Duodenal mucosa (tissue), 2 donors: ENCODE measurements around the gene CALCB.
"Not testable (repeated sequence)": the region's sequence is repeated elsewhere in the genome, so short reads cannot be mapped to it uniquely, and the experiment has no call there.

ENCODE experiments used
- H3K27ac ChIP-seq: one replicate; pipeline ENCODE4 v1.7.0; 2013; ENCODE audit warnings: low read depth, low read length
- H3K27me3 ChIP-seq, 2 donors: one replicate each; pipeline ENCODE4 v1.7.0; 2013; ENCODE audit warnings: low read length in 2 of 2, control low read depth in 1 of 2; ENCODE audit not compliant: insufficient read depth in 2 of 2, control insufficient read depth in 1 of 2
- H3K36me3 ChIP-seq, 2 donors: one replicate each; pipeline ENCODE4 v1.7.0; 2013; ENCODE audit warnings: low read length in 2 of 2, control low read depth in 1 of 2; ENCODE audit not compliant: insufficient read depth in 2 of 2, control insufficient read depth in 1 of 2
- H3K4me1 ChIP-seq, 2 donors: one replicate each; pipeline ENCODE4 v1.7.0; 2013; ENCODE audit warnings: low read length in 2 of 2, control low read depth in 1 of 2; ENCODE audit not compliant: insufficient read depth in 2 of 2, control insufficient read depth in 1 of 2
- H3K4me3 ChIP-seq, 2 donors: one replicate each; pipeline ENCODE4 v1.7.0; 2013; ENCODE audit warnings: low read length in 2 of 2, low read depth in 1 of 2
- H3K9ac ChIP-seq, 2 donors: one replicate each; pipeline ENCODE4 v1.7.0; 2013; ENCODE audit warnings: low read length in 2 of 2, low read depth in 1 of 2
- H3K9me3 ChIP-seq, 2 donors: one replicate each; pipeline ENCODE4 v1.7.0; 2013; ENCODE audit warnings: low read length in 2 of 2, control low read depth in 1 of 2; ENCODE audit not compliant: control insufficient read depth in 1 of 2

Gene CALCB

DNA sequence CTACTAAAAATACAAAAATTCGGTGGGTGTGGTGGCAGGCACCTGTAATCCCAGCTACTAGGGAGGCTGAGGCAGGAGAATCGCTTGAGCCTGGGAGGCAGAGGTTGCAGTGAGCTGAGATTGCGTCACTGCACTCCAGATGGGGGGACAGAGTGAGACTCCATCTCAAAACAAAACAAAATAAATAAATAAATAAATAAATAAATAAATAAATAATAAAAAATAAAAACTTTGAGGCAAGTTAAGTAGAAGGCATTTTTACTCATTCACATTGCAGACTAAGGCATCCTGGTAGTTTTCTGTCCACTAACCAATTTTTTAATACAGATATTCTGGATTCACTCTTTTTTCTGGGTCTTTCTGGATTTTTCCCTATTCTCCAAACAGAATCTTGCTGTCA, 26.7 kb upstream of the CALCB start:
- H3K4me3 ChIP-seq, H3K4me1 ChIP-seq: not testable (repeated sequence)

DNA sequence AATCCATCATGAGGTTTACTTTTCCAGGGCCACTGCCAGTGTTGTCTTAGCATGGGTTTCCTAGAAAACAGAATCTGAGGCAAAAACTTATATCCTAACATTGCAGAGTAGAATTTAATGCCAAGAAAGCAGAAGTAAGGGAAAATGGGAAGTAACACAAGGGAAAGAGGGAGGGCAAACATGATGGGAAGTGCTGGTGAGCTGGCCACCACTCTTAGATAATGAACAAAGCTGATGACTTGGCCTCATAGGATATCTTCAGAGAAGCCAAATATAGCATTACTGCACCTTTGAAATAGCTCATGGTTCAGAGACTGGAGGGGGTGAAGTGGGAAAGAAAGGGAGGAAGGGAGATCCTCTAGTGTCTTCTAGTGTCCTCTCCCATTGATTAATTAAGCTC, 24.8 kb upstream of the CALCB start:
- no peaks in the 10 kb centered on the region for H3K9me3 ChIP-seq
- no peaks in the 10 kb centered on the region for H3K4me1 ChIP-seq

More for the DNA sequence above, 26.7 kb upstream of the CALCB start:
- not testable (repeated sequence) for H3K27ac ChIP-seq, H3K27me3 ChIP-seq, H3K9me3 ChIP-seq, H3K9ac ChIP-seq, H3K36me3 ChIP-seq

DNA sequence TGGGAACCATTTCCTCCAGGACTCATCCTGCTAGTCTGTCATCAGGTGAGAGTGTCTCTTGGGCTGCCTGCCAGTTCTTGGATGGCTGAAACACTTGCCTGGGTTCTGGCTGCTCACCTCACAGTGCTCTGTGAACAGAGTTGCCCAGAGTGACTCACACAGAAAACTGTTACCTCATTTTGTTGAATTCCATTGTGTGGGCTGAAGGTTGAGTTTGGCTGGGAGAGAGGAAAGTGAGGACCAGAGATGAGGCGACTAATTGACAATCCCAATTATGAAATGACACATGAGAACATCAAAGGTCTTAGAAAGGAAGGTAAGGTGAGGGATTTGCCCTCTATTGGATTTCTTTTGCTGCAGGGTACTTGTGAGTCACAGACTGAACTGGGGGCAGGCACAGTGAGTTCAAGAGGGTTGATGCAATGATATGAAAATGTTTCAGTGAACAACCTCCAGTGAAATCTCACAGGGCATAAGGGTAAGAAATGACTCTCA, 20.2 kb upstream of the CALCB start:
- no peaks in the 10 kb centered on the region for H3K4me1 ChIP-seq
- no peak overlapping the region for H3K9ac ChIP-seq
- no peak overlapping the region for H3K4me3 ChIP-seq
- H3K27ac ChIP-seq = no peak overlapping the region
- no peaks in the 10 kb centered on the region for H3K36me3 ChIP-seq
- H3K27me3 ChIP-seq = no peaks in the 10 kb centered on the region
- no peaks in the 10 kb centered on the region for H3K9me3 ChIP-seq

More for the DNA sequence above, 24.8 kb upstream of the CALCB start:
- no peaks in the 10 kb centered on the region for H3K36me3 ChIP-seq
- no peak overlapping the region for H3K4me3 ChIP-seq
- H3K27me3 ChIP-seq = no peaks in the 10 kb centered on the region
- no peak overlapping the region for H3K27ac ChIP-seq
- no peak overlapping the region for H3K9ac ChIP-seq

DNA sequence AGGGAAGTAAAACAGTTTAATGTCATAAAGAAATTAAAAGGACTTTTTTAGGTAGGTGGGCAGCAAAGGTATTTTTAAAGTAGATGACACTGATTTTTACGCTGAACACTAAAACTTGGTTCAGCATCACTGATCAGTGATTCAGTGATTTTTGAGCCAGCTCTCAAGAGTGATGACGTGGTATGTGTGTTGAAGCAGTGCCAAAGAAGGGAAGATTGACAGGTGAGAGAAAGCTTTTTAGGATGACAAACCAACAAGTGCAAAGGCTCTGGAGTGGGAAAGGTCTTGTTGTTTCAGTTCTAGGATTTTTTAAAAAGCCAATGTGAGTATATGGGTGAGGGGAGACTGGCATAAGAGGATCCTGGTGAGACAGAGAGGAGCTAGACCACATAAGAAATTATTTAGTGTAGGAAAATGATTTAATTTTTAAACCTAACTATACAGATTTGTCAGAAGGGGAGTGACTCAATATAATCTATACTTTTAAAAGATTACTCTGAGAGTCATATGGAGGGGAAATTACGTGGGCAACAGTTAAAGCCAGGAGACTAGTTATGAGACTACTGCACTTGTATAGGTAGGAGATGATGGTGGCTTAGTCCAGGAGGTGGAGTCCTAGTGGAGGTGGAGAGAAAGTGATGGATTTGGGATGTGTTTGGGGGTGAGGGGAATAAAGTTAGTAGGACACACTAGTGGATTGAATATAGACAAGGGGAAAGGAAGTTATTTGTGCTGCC, 17.6 kb upstream of the CALCB start:
- Histone ChIP-seq H3K27ac (no peak overlapping the region), H3K4me3 (no peak overlapping the region), H3K27me3 (no peaks in the 10 kb centered on the region), H3K4me1 (no peaks in the 10 kb centered on the region), H3K36me3 (no peaks in the 10 kb centered on the region), H3K9me3 (no peaks in the 10 kb centered on the region), H3K9ac (no peak overlapping the region)

DNA sequence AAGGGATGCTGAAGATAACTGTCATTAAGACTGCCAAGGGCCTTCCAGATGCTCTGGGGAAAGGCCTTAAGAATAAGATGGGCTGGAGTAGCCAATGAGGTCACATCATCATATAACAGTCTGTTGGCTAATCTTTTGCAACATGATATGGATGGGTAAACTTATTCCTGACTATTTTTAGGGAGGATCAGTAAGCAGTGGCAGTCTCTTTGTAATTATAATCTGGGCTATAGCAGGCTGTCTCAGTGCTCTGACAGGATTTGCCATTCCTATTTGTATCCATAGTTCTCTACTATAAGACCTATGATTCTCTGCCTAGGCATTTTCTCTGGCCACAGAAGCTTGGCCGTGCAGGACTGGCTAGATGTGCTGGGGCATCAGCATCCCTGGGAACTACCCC, 16.1 kb upstream of the CALCB start:
- Histone ChIP-seq H3K9me3 (no peaks in the 10 kb centered on the region), H3K4me1 (no peaks in the 10 kb centered on the region), H3K36me3 (no peaks in the 10 kb centered on the region), H3K27ac (no peak overlapping the region), H3K4me3 (no peak overlapping the region), H3K27me3 (no peaks in the 10 kb centered on the region), H3K9ac (no peak overlapping the region)

DNA sequence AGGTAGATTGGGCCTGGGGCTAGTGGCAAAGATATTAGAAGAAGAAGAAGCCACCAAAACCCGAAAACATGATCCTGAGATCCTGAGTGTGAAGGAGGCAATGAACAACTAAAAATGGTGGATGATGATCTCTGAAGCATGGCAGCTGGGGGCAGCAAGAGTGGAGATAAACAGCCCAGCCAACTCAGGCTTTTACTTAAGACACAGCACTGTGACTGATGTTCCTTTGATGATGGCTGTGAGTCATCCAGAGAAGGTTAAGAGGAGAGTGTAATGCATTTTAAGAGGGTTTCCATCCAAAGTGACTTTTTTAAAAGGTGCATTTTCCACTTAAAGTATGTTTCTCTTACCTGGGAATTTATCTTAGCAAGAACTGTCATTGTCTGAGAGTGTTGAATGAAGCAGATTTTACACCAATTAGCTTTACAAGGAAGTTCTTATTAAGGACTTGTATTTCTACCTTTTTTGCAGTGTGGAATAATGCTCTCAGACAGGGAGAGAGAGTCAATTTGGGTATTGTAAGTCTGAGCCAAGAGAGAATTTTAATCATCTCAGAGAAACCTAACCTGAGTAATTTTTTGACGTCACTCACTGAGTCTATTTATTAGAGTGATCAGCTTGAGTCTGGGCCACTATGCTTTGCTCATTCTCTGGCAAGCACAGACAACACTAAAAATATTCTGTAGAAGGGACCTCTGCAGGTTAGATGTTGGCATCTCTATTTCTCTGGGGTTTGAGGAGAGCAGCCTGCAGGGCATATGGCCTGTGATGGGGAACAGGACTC, 14.1 kb upstream of the CALCB start:
- Histone ChIP-seq H3K27me3 (no peaks in the 10 kb centered on the region), H3K27ac (no peak overlapping the region), H3K36me3 (no peaks in the 10 kb centered on the region), H3K9ac (no peak overlapping the region), H3K4me1 (no peaks in the 10 kb centered on the region), H3K9me3 (peaks cover 0 to 2% of the 10 kb centered on the region in 2 donors), H3K4me3 (no peak overlapping the region)

DNA sequence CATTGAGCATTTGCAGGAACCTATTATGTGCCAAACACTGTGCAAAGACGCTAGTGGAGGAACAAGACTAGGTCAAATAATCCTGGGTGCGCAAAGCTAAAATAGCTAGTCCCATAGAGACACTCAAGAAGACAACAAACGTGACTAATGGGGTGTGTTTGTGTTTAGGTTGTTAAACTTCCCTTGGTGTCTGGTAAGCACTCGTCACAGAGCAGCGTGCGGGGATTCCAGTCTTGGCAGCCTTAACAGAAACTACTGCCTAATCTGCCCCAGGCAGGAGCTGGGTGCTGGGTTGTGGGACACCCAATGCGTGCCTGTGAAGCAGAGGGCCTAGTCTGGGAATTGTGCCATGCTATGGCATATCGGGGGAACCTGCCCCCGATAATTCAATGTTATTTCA, 10.8 kb upstream of the CALCB start:
- Histone ChIP-seq H3K4me1 (no peaks in the 10 kb centered on the region), H3K9ac (no peak overlapping the region), H3K9me3 (peaks cover 0 to 2% of the 10 kb centered on the region in 2 donors), H3K27me3 (no peaks in the 10 kb centered on the region), H3K36me3 (no peaks in the 10 kb centered on the region), H3K27ac (no peak overlapping the region), H3K4me3 (no peak overlapping the region)

DNA sequence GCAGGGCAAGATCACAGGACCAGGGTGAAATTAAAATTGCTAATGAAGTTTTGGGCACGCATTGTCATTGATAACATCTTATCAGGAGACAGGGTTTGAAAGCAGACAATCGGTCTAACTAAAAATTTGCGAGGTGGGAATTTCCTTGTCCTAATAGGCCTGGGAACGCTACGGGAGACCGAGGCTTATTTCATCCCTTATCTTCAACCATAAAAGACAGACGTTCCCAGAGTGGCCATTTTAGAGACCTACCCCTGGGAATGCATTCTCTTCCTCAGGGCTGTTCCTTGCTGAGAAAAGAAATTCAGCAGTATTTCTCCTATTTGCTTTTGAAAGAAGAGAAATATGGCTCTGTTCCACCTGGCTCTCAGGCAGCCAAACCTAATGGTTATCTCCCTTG, 3.6 kb upstream of the CALCB start:
- H3K27ac ChIP-seq, H3K4me3 ChIP-seq, H3K9ac ChIP-seq, H3K36me3 ChIP-seq, H3K9me3 ChIP-seq: not testable (repeated sequence)
- H3K4me1 ChIP-seq = peaks cover 13 to 16% of the 10 kb centered on the region in 2 donors
- peaks cover 25% of the 10 kb centered on the region in 2 donors for H3K27me3 ChIP-seq

DNA sequence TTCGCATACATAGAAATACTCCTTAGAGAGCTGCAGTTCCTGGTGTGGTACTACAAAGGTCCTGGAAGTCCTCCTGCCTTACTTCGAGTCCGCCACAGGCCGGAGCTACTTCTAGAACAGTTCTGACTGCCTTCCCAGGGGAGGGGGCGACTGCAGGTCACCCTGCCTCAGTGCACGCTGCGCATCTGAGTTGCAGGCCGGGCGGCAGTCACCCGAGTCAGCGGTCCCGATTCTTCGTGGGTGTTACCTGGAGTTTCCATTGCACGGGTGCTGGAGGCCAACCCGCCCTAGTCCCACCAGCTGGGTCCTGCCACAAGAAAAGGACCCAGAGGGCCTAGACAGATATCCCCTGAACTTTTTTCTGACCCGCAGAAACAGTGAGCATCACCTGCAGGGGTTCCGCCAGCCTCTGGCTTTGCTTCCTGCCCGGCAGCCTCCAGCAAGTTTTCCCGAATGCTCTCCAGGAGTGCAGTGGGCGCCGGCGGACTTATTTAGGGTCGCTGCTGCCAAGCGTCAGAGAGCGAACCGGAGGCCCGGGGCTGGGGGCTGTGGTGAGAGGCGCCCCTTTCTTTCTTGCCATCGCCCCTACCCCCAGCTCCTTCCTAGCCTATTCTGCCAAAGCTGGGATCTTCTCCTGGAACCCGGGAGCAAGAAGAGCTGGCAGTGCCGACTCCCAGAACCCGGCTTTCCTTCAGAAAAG, 1.7 kb upstream of the CALCB start:
- H3K27me3 ChIP-seq = peaks cover 25% of the 10 kb centered on the region in 2 donors
- H3K36me3 ChIP-seq = no peaks in the 10 kb centered on the region
- peaks cover 0 to 2% of the 10 kb centered on the region in 2 donors for H3K9me3 ChIP-seq
- no peak overlapping the region for H3K27ac ChIP-seq
- H3K9ac ChIP-seq = no peak overlapping the region
- peaks cover 14 to 17% of the 10 kb centered on the region in 2 donors for H3K4me1 ChIP-seq
- H3K4me3 ChIP-seq = no peak overlapping the region
